OCI-LY3 (cell line): ENCODE results near the gene ORAI3.
A peak's percentile ranks its signal among the peaks of the same experiment; 100 is the strongest.

Experiments used
- H2AFZ ChIP-seq: fragments of 200-600, 300-600 bp; shearing (Covaris generic); 2 replicates; pipeline ENCODE4 v1.6.0; 2014; ENCODE audit warnings: antibody characterized with exemption, low read depth, low read length
- H3K27ac ChIP-seq: fragments of 200-600, 300-600 bp; sonication (generic); 2 replicates; pipeline ENCODE4 v1.5.1; 2014; ENCODE audit warnings: mild to moderate bottlenecking, low read length, moderate library complexity, mixed read lengths
- H3K27me3 ChIP-seq: fragments of 200-600, 300-600 bp; sonication (generic); 2 replicates; pipeline ENCODE4 v1.6.1; 2014; ENCODE audit warnings: low read depth, low read length, mixed read lengths
- H3K36me3 ChIP-seq: fragments of 200-600, 300-600 bp; sonication (generic); replicated peaks from 2 replicates; pipeline ENCODE3; 2014; ENCODE audit warnings: low read depth, low read length, mixed read lengths
- H3K4me1 ChIP-seq: fragments of 300-600, 200-600 bp; sonication (generic); 2 replicates; pipeline ENCODE4 v1.6.1; 2014; ENCODE audit warnings: low read length, mixed read lengths
- H3K4me2 ChIP-seq: fragments of 200-600, 300-600 bp; sonication (generic); 2 replicates; pipeline ENCODE4 v1.6.1; 2014; ENCODE audit warnings: low read length, mixed read lengths
- H3K4me3 ChIP-seq: fragments of 300-600, 200-600 bp; sonication (generic); 2 replicates; pipeline ENCODE4 v1.5.1; 2014; ENCODE audit warnings: antibody characterized with exemption, mild to moderate bottlenecking, low read length, moderate library complexity
- H3K79me2 ChIP-seq: fragments of 300-600, 200-600 bp; shearing (Covaris generic); 2 replicates; pipeline ENCODE4 v1.6.1; 2014; ENCODE audit warnings: mild to moderate bottlenecking, low read length, mixed read lengths
- H3K9ac ChIP-seq: fragments of 300-600, 200-600 bp; shearing (Covaris generic); 2 replicates; pipeline ENCODE4 v1.6.0; 2014; ENCODE audit warnings: mild to moderate bottlenecking, low read length, moderate library complexity
- H3K9me3 ChIP-seq: fragments of 200-600, 300-600 bp; shearing (Covaris generic); 2 replicates; pipeline ENCODE4 v1.6.1; 2014; ENCODE audit warnings: low read length, mixed read lengths; ENCODE audit not compliant: insufficient read depth
- H4K20me1 ChIP-seq: fragments of 200-600, 300-600 bp; sonication (generic); 2 replicates; pipeline ENCODE4 v1.6.1; 2016; ENCODE audit warnings: low read length, mixed read lengths; ENCODE audit not compliant: insufficient read depth
- EZH2phosphoT487 ChIP-seq: fragments of 200-600 bp; shearing (Covaris generic); IDR thresholded peaks from 2 replicates; pipeline ENCODE4 v1.6.1; 2018; ENCODE audit warnings: antibody characterized with exemption, mixed run types, low read depth
- TF ChIP-seq, protein P1 (sequence below): fragments of 200-600, 300-600 bp; sonication (generic); IDR thresholded peaks from 2 replicates; pipeline ENCODE4 v1.5.1; 2014; ENCODE audit warnings: antibody characterized with exemption, low read length, low read depth

Gene ORAI3

GRCh38 chr16:30918614-30919013 is 30.3 kb upstream of the ORAI3 start:
- Histone ChIP-seq H3K4me3 (no peak overlapping the region), H2AFZ (no peak overlapping the region), H3K4me1 (peaks cover 3% of the 10 kb centered on the region; the same call in 1 of the 2 replicates), H3K27ac (no peak overlapping the region), H3K9ac (no peak overlapping the region), H3K79me2 (no peaks in the 10 kb centered on the region), H3K36me3 (no peaks in the 10 kb centered on the region), H3K9me3 (no peaks in the 10 kb centered on the region), H3K27me3 (no peaks in the 10 kb centered on the region), H4K20me1 (no peaks in the 10 kb centered on the region), H3K4me2 (no peak overlapping the region)
- TF ChIP-seq EZH2phosphoT487 = no peak
- TF ChIP-seq, protein P1, sequence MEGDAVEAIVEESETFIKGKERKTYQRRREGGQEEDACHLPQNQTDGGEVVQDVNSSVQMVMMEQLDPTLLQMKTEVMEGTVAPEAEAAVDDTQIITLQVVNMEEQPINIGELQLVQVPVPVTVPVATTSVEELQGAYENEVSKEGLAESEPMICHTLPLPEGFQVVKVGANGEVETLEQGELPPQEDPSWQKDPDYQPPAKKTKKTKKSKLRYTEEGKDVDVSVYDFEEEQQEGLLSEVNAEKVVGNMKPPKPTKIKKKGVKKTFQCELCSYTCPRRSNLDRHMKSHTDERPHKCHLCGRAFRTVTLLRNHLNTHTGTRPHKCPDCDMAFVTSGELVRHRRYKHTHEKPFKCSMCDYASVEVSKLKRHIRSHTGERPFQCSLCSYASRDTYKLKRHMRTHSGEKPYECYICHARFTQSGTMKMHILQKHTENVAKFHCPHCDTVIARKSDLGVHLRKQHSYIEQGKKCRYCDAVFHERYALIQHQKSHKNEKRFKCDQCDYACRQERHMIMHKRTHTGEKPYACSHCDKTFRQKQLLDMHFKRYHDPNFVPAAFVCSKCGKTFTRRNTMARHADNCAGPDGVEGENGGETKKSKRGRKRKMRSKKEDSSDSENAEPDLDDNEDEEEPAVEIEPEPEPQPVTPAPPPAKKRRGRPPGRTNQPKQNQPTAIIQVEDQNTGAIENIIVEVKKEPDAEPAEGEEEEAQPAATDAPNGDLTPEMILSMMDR = no peak

DNA sequence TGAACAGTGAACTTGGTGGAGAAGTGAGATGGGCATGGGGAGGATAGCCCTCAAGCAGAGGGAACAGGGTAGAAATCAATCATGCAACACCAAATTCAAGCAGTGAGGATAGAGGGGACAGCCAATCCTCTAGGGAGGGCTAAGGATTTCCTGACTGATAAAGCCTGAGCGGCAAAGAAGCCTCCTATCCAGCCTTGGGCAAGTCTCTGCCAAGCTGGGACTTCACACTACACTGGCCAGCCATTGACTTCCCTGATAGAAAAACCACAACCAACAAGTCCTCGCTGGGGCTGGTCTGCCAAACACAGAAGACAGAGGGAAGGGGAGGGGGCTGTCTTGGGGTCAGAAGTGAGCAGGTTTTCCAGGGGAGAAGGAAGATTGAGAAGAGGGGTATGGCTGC is 28.0 kb upstream of the ORAI3 start:
- Histone ChIP-seq H3K27ac (no peak overlapping the region), H3K79me2 (no peaks in the 10 kb centered on the region), H3K9me3 (no peaks in the 10 kb centered on the region), H2AFZ (no peak overlapping the region), H3K4me3 (no peak overlapping the region), H3K4me2 (0 out of 2 replicates have a peak overlapping the region, but pooled peaks have one; percentile 86), H3K36me3 (no peaks in the 10 kb centered on the region), H3K27me3 (no peaks in the 10 kb centered on the region), H4K20me1 (no peaks in the 10 kb centered on the region), H3K4me1 (peaks cover 7% of the 10 kb centered on the region), H3K9ac (no peak overlapping the region)
- no peak for TF ChIP-seq EZH2phosphoT487
- TF ChIP-seq, protein P1 = no peak

- peak overlapping the region; percentile 79 for H3K4me3 ChIP-seq
- peak overlapping the region; percentile 63; the same call in 1 of the 2 replicates for H2AFZ ChIP-seq
- H3K36me3 ChIP-seq = no peaks in the 10 kb centered on the region
- peaks cover 7% of the 10 kb centered on the region for H3K4me1 ChIP-seq
- H3K27me3 ChIP-seq = no peaks in the 10 kb centered on the region
- TF ChIP-seq EZH2phosphoT487 = no peak
- TF ChIP-seq, protein P1 = no peak
- H3K4me2 ChIP-seq = peak overlapping the region; percentile 86
- H3K27ac ChIP-seq = no peak overlapping the region
- H4K20me1 ChIP-seq = no peaks in the 10 kb centered on the region
- no peaks in the 10 kb centered on the region for H3K9me3 ChIP-seq
- H3K79me2 ChIP-seq = no peaks in the 10 kb centered on the region
- no peak overlapping the region for H3K9ac ChIP-seq
Measured at GRCh38 chr16:30921459-30921747, 27.5 kb upstream of the ORAI3 start.

- H3K4me2 ChIP-seq = peak overlapping the region; percentile 86
- H3K27me3 ChIP-seq = no peaks in the 10 kb centered on the region
- H3K27ac ChIP-seq = peak overlapping the region; percentile 33
- peak overlapping the region; percentile 65 for H3K9ac ChIP-seq
- H4K20me1 ChIP-seq = no peaks in the 10 kb centered on the region
- H3K9me3 ChIP-seq = no peaks in the 10 kb centered on the region
- peak overlapping the region; percentile 67 for H2AFZ ChIP-seq
- no peaks in the 10 kb centered on the region for H3K36me3 ChIP-seq
- peaks cover 7% of the 10 kb centered on the region for H3K4me1 ChIP-seq
- H3K4me3 ChIP-seq = peak overlapping the region; percentile 79
- H3K79me2 ChIP-seq = no peaks in the 10 kb centered on the region
- no peak for TF ChIP-seq EZH2phosphoT487
- TF ChIP-seq, protein P1 = peak; percentile 90
Measured at GRCh38 chr16:30921748-30922419, 27.0 kb upstream of the ORAI3 start.
